HepG2 (cell line): ENCODE data around the gene CELF5. TPM values are rescaled to one million over a fixed set of nuclear protein-coding genes. Genes with fewer than 3 reads are reported as not detected.

ENCODE experiments used
- FOXP1 ChIP-seq, 2 experiments: fragments of 450-650 bp in 1 of 2; IDR thresholded peaks; 2 replicates each; pipeline ENCODE4 v1.6.1; 2017 to 2018; ENCODE audit warnings: antibody characterized with exemption in 1 of 2
- HDAC2 ChIP-seq: sonication (generic); formaldehyde crosslinking; IDR thresholded peaks from 2 replicates; pipeline ENCODE4 v1.4.0; 2020; ENCODE audit warnings: missing genetic modification reagents
- HMGXB3 ChIP-seq: sonication (generic); formaldehyde crosslinking; IDR thresholded peaks from 2 replicates; pipeline ENCODE4 v1.4.0; 2020; ENCODE audit warnings: missing genetic modification reagents, borderline replicate concordance
- HNF4G ChIP-seq, 2 experiments: sonication (generic) in 1 of 2; formaldehyde crosslinking in 1 of 2; IDR thresholded peaks; 2 replicates each; pipeline versions ENCODE4 v1.4.0 to v1.6.1; 2011 to 2020; ENCODE audit warnings: borderline replicate concordance in 2 of 2, low read depth in 2 of 2, mild to moderate bottlenecking in 2 of 2, low read length in 1 of 2, missing genetic modification reagents in 1 of 2, moderate library complexity in 1 of 2
- HOXA3 ChIP-seq: sonication (generic); formaldehyde crosslinking; IDR thresholded peaks from 2 replicates; pipeline ENCODE4 v1.5.0; 2020; ENCODE audit warnings: missing genetic modification reagents
- MED1 ChIP-seq: sonication (generic); formaldehyde crosslinking; IDR thresholded peaks from 2 replicates; pipeline ENCODE4 v1.4.0; 2020; ENCODE audit warnings: missing genetic modification reagents
- MEF2D ChIP-seq: sonication (generic); formaldehyde crosslinking; IDR thresholded peaks from 2 replicates; pipeline ENCODE4 v1.5.1; 2020; ENCODE audit warnings: mild to moderate bottlenecking, missing genetic modification reagents
- RERE ChIP-seq: IDR thresholded peaks from 2 replicates; pipeline ENCODE4 v1.6.1; 2016; ENCODE audit warnings: low read depth, missing genetic modification reagents, missing compliant biosample characterization
- STAG1 ChIP-seq: sonication (generic); formaldehyde crosslinking; IDR thresholded peaks from 2 replicates; pipeline ENCODE4 v1.4.0; 2020; ENCODE audit warnings: missing genetic modification reagents
- TEAD3 ChIP-seq: optimal IDR thresholded peaks from 2 replicates; pipeline ENCODE3; 2016; ENCODE audit warnings: borderline replicate concordance
- ZBTB38 ChIP-seq: sonication (generic); formaldehyde crosslinking; IDR thresholded peaks from 2 replicates; pipeline ENCODE4 v1.5.1; 2020; ENCODE audit warnings: mild to moderate bottlenecking, missing genetic modification reagents
- ZFY ChIP-seq: sonication (generic); formaldehyde crosslinking; IDR thresholded peaks from 2 replicates; pipeline ENCODE4 v1.4.0; 2020; ENCODE audit warnings: missing genetic modification reagents
- polyA plus RNA-seq, 8 experiments: library from polyadenylated mRNA; depleted of rRNA in 3 of 8; stranded (reverse) in 7 of 8; unstranded in 1 of 8; fragments of >200 nt; fragmentation: Illumina TruSeq in 4 of 8; extraction: Trizol in 4 of 8; gene quantifications; 2 replicates each; pipeline versions ENCODE4 v1.2.1 to v1.2.3, GENCODE V29; 2011 to 2016; ENCODE audit warnings: low read depth in 4 of 8, missing spikeins in 1 of 8, mixed read lengths in 1 of 8; ENCODE audit not compliant: insufficient read depth in 1 of 8
- total RNA-seq, 5 experiments: library from RNA; depleted of rRNA; stranded (reverse); fragments of >200 nt; fragmentation: Illumina TruSeq; extraction: Trizol; gene quantifications; 2 replicates each; pipeline ENCODE4 v1.2.3, GENCODE V29; 2016; ENCODE audit warnings: low read depth in 1 of 5
- TF ChIP-seq, protein P1 (sequence below): sonication (generic); formaldehyde crosslinking; IDR thresholded peaks from 2 replicates; pipeline ENCODE4 v1.4.0; 2020; ENCODE audit warnings: missing genetic modification reagents

CELF5 gene
- total and polyA plus RNA-seq, 2 of the 13 experiments (the other 11 are each of a cell fraction or from before 2014, with no cell fraction given): 0.31 to 0.84 TPM

GRCh38 chr19:3243819-3244700 is 19.6 kb downstream of the CELF5 start (continued):
- TF ChIP-seq HNF4G (IDR thresholded peaks at IDR 0.05; ENCODE audit: borderline replicate concordance, low read depth, low read length) (no peak), HNF4G (CRISPR knock-in tag; IDR thresholded peaks at IDR 0.05; ENCODE audit: borderline replicate concordance, low read depth) (no peak), STAG1 (no peak), TEAD3 (CRISPR knock-in tag) (peak; percentile 40), ZBTB38 (CRISPR knock-in tag) (0 out of 2 replicates have a peak, but pooled peaks have one; percentile 27), FOXP1 (IDR thresholded peaks at IDR 0.05) (peak; percentile 40; the same call in 1 of the 2 replicates), FOXP1 (CRISPR knock-in tag; IDR thresholded peaks at IDR 0.05) (0 out of 2 replicates have a peak, but pooled peaks have one; percentile 28), ZFY (CRISPR knock-in tag) (no peak), HMGXB3 (CRISPR knock-in tag) (0 out of 2 replicates have a peak, but pooled peaks have one; percentile 56), MEF2D (CRISPR knock-in tag) (peak; percentile 52; the same call in 1 of the 2 replicates), HDAC2 (CRISPR knock-in tag) (peak; percentile 45; the same call in 1 of the 2 replicates), HOXA3 (peak; percentile 47; the same call in 1 of the 2 replicates), MED1 (CRISPR knock-in tag) (0 out of 2 replicates have a peak, but pooled peaks have one; percentile 45), RERE (CRISPR knock-in tag) (no peak)
- TF ChIP-seq, protein P1, sequence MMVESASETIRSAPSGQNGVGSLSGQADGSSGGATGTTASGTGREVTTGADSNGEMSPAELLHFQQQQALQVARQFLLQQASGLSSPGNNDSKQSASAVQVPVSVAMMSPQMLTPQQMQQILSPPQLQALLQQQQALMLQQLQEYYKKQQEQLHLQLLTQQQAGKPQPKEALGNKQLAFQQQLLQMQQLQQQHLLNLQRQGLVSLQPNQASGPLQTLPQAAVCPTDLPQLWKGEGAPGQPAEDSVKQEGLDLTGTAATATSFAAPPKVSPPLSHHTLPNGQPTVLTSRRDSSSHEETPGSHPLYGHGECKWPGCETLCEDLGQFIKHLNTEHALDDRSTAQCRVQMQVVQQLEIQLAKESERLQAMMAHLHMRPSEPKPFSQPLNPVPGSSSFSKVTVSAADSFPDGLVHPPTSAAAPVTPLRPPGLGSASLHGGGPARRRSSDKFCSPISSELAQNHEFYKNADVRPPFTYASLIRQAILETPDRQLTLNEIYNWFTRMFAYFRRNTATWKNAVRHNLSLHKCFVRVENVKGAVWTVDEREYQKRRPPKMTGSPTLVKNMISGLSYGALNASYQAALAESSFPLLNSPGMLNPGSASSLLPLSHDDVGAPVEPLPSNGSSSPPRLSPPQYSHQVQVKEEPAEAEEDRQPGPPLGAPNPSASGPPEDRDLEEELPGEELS: 0 out of 2 replicates have a peak, but pooled peaks have one; percentile 12
